ENCODE results near the gene ZDHHC22.

ZDHHC22 gene

GRCh38 chr14:77184396-77185092, 43.0 kb upstream of the ZDHHC22 start:
- FAIRE-seq (no peak), DNase-seq (ENCODE audit: insufficient read length, low spot score) (no peak)
- TF ChIP-seq CTCF (IDR thresholded peaks at IDR 0.05; ENCODE audit: insufficient read depth, missing control alignments): no peak

- DNase-seq (ENCODE audit: insufficient read length, low spot score) (no peak), FAIRE-seq (no peak)
- TF ChIP-seq CTCF (IDR thresholded peaks at IDR 0.05; ENCODE audit: insufficient read depth, missing control alignments): no peak
Measured at GRCh38 chr14:77183896-77184295, 42.3 kb upstream of the ZDHHC22 start.

GRCh38 chr14:77181603-77182437, 40.2 kb upstream of the ZDHHC22 start, which contains the start of gene TMEM63C:
Gene TMEM63C (plus strand): TSS chr14:77181798. CDS start chr14:77218814, 37,016 bp downstream.
- TF ChIP-seq CTCF (IDR thresholded peaks at IDR 0.05; ENCODE audit: insufficient read depth, missing control alignments): no peak
- no peak for FAIRE-seq

GRCh38 chr14:77180726-77181602, 39.4 kb upstream of the ZDHHC22 start:
- FAIRE-seq (no peak), DNase-seq (ENCODE audit: insufficient read length, low spot score) (no peak)
- TF ChIP-seq CTCF (IDR thresholded peaks at IDR 0.05; ENCODE audit: insufficient read depth, missing control alignments): no peak

More at GRCh38 chr14:77181603-77182437, 40.2 kb upstream of the ZDHHC22 start, which contains the start of gene TMEM63C:
- DNase-seq (ENCODE audit: insufficient read length, low spot score): peak; percentile 58

- FAIRE-seq: no peak
- DNase-seq (ENCODE audit: insufficient read length, low spot score): no peak
- TF ChIP-seq CTCF (IDR thresholded peaks at IDR 0.05; ENCODE audit: insufficient read depth, missing control alignments): no peak
Measured at GRCh38 chr14:77178656-77179055, 37.1 kb upstream of the ZDHHC22 start.

GRCh38 chr14:77177702-77178101, 36.1 kb upstream of the ZDHHC22 start:
- FAIRE-seq: no peak
- DNase-seq (ENCODE audit: insufficient read length, low spot score): no peak
- no peak for TF ChIP-seq CTCF (IDR thresholded peaks at IDR 0.05; ENCODE audit: insufficient read depth, missing control alignments)

Measured in D721Med (cell line).